Measurements from ENCODE around the gene CECR2.

GRCh38 chr22:17523925-17524324 is 154.7 kb downstream of the CECR2 start:
- TF ChIP-seq CTCF (IDR thresholded peaks at IDR 0.05): no peak
- no peak for TF ChIP-seq POLR2A (IDR thresholded peaks at IDR 0.05)
